ENCODE results near the gene NR4A1. TPM values are rescaled to one million over a fixed set of nuclear protein-coding genes. Genes with fewer than 3 reads are reported as not detected.

NR4A1 gene
- total and polyA plus RNA-seq, 2 of the 13 experiments (the other 11 are each of a cell fraction or from before 2014, with no cell fraction given) = 5.7 to 15.2 TPM

DNA sequence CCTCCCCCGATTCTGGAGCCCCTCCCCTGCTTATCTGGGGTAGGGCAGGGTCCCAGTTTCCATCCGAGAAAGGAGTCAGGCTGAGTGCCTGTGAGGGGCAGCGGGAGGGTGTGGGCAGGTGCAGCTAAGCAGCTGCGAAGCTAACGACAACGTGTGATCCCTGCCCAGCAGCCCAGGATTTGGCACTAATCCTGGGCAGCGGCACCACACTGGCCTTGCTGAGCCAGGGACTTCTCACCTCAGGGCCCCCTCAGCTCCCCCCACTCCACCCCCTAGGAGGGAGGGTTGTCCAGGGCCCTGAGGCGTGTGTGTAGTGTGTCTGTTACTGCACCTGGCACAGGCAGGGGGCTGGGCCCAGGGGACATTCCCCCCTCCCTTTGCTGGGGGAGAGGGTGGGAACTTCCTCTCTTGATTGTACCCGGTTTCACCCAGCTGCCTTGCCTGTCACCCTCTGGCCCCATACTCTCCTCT, 30.1 kb downstream of the NR4A1 start (continued):
- TF ChIP-seq ERF (CRISPR knock-in tag; IDR thresholded peaks at IDR 0.05) (0 out of 2 replicates have a peak, but pooled peaks have one; percentile 10), ZNF83 (CRISPR knock-in tag; IDR thresholded peaks at IDR 0.05; ENCODE audit: borderline replicate concordance) (no peak), ATF7 (IDR thresholded peaks at IDR 0.05) (no peak), ATF7 (CRISPR knock-in tag; IDR thresholded peaks at IDR 0.05) (no peak), IKZF1 (IDR thresholded peaks at IDR 0.05) (no peak), ZNF879 (CRISPR knock-in tag; IDR thresholded peaks at IDR 0.05) (no peak), ZNF788 (CRISPR knock-in tag; IDR thresholded peaks at IDR 0.05; ENCODE audit: borderline replicate concordance) (peak; percentile 8; the same call in 1 of the 2 replicates), RAD21 (CRISPR knock-in tag; IDR thresholded peaks at IDR 0.05) (no peak), DNMT1 (CRISPR knock-in tag; IDR thresholded peaks at IDR 0.05) (no peak)
- TF ChIP-seq, protein P1, sequence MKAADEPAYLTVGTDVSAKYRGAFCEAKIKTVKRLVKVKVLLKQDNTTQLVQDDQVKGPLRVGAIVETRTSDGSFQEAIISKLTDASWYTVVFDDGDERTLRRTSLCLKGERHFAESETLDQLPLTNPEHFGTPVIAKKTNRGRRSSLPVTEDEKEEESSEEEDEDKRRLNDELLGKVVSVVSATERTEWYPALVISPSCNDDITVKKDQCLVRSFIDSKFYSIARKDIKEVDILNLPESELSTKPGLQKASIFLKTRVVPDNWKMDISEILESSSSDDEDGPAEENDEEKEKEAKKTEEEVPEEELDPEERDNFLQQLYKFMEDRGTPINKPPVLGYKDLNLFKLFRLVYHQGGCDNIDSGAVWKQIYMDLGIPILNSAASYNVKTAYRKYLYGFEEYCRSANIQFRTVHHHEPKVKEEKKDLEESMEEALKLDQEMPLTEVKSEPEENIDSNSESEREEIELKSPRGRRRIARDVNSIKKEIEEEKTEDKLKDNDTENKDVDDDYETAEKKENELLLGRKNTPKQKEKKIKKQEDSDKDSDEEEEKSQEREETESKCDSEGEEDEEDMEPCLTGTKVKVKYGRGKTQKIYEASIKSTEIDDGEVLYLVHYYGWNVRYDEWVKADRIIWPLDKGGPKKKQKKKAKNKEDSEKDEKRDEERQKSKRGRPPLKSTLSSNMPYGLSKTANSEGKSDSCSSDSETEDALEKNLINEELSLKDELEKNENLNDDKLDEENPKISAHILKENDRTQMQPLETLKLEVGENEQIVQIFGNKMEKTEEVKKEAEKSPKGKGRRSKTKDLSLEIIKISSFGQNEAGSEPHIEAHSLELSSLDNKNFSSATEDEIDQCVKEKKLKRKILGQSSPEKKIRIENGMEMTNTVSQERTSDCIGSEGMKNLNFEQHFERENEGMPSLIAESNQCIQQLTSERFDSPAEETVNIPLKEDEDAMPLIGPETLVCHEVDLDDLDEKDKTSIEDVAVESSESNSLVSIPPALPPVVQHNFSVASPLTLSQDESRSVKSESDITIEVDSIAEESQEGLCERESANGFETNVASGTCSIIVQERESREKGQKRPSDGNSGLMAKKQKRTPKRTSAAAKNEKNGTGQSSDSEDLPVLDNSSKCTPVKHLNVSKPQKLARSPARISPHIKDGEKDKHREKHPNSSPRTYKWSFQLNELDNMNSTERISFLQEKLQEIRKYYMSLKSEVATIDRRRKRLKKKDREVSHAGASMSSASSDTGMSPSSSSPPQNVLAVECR (CRISPR knock-in tag; IDR thresholded peaks at IDR 0.05; ENCODE audit: borderline replicate concordance) = peak; percentile 41; the same call in 1 of the 2 replicates
- TF ChIP-seq, protein P2, sequence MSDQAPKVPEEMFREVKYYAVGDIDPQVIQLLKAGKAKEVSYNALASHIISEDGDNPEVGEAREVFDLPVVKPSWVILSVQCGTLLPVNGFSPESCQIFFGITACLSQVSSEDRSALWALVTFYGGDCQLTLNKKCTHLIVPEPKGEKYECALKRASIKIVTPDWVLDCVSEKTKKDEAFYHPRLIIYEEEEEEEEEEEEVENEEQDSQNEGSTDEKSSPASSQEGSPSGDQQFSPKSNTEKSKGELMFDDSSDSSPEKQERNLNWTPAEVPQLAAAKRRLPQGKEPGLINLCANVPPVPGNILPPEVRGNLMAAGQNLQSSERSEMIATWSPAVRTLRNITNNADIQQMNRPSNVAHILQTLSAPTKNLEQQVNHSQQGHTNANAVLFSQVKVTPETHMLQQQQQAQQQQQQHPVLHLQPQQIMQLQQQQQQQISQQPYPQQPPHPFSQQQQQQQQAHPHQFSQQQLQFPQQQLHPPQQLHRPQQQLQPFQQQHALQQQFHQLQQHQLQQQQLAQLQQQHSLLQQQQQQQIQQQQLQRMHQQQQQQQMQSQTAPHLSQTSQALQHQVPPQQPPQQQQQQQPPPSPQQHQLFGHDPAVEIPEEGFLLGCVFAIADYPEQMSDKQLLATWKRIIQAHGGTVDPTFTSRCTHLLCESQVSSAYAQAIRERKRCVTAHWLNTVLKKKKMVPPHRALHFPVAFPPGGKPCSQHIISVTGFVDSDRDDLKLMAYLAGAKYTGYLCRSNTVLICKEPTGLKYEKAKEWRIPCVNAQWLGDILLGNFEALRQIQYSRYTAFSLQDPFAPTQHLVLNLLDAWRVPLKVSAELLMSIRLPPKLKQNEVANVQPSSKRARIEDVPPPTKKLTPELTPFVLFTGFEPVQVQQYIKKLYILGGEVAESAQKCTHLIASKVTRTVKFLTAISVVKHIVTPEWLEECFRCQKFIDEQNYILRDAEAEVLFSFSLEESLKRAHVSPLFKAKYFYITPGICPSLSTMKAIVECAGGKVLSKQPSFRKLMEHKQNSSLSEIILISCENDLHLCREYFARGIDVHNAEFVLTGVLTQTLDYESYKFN (CRISPR knock-in tag; conservative IDR thresholded peaks at IDR 0.05) = no peak
- TF ChIP-seq, protein P3, sequence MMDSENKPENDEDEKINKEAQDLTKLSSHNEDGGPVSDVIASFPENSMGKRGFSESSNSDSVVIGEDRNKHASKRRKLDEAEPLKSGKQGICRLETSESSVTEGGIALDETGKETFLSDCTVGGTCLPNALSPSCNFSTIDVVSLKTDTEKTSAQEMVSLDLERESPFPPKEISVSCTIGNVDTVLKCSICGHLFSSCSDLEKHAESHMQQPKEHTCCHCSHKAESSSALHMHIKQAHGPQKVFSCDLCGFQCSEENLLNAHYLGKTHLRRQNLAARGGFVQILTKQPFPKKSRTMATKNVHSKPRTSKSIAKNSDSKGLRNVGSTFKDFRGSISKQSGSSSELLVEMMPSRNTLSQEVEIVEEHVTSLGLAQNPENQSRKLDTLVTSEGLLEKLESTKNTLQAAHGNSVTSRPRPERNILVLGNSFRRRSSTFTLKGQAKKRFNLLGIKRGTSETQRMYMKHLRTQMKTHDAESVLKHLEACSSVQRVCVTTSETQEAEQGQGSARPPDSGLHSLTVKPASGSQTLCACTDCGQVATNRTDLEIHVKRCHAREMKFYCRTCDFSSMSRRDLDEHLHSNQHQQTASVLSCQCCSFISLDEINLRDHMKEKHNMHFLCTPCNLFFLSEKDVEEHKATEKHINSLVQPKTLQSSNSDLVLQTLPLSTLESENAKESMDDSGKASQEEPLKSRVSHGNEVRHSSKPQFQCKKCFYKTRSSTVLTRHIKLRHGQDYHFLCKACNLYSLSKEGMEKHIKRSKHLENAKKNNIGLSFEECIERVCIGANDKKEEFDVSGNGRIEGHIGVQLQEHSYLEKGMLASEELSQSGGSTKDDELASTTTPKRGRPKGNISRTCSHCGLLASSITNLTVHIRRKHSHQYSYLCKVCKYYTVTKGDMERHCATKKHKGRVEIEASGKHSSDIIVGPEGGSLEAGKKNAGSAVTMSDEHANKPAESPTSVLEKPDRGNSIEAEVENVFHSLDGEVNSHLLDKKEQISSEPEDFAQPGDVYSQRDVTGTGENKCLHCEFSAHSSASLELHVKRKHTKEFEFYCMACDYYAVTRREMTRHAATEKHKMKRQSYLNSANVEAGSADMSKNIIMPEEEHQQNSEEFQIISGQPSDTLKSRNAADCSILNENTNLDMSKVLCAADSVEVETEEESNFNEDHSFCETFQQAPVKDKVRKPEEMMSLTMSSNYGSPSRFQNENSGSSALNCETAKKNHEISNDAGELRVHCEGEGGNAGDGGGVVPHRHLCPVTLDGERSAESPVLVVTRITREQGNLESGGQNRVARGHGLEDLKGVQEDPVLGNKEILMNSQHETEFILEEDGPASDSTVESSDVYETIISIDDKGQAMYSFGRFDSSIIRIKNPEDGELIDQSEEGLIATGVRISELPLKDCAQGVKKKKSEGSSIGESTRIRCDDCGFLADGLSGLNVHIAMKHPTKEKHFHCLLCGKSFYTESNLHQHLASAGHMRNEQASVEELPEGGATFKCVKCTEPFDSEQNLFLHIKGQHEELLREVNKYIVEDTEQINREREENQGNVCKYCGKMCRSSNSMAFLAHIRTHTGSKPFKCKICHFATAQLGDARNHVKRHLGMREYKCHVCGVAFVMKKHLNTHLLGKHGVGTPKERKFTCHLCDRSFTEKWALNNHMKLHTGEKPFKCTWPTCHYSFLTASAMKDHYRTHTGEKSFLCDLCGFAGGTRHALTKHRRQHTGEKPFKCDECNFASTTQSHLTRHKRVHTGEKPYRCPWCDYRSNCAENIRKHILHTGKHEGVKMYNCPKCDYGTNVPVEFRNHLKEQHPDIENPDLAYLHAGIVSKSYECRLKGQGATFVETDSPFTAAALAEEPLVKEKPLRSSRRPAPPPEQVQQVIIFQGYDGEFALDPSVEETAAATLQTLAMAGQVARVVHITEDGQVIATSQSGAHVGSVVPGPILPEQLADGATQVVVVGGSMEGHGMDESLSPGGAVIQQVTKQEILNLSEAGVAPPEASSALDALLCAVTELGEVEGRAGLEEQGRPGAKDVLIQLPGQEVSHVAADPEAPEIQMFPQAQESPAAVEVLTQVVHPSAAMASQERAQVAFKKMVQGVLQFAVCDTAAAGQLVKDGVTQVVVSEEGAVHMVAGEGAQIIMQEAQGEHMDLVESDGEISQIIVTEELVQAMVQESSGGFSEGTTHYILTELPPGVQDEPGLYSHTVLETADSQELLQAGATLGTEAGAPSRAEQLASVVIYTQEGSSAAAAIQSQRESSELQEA (CRISPR knock-in tag; IDR thresholded peaks at IDR 0.05; ENCODE audit: not compliant biosample characterization) = no peak
- TF ChIP-seq, protein P4, sequence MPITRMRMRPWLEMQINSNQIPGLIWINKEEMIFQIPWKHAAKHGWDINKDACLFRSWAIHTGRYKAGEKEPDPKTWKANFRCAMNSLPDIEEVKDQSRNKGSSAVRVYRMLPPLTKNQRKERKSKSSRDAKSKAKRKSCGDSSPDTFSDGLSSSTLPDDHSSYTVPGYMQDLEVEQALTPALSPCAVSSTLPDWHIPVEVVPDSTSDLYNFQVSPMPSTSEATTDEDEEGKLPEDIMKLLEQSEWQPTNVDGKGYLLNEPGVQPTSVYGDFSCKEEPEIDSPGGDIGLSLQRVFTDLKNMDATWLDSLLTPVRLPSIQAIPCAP (CRISPR knock-in tag; IDR thresholded peaks at IDR 0.05; ENCODE audit: low read depth) = no peak

Measured in HepG2 (cell line).